Small intestine (tissue), 7 donors: Measurements from ENCODE around the gene PTGDR2. TPM values are rescaled to one million over a fixed set of nuclear protein-coding genes. Genes with fewer than 3 reads are reported as not detected.

Experiments used
- DNase-seq, 2 donors: peaks; one replicate each; pipeline versions ENCODE4 v3.0.0 to v3.0.0-alpha.2; 2013
- FAIRE-seq: peaks from 2 replicates; lab custom pipeline; 2012; peaks lifted over from hg19 to GRCh38; lab: Jason Lieb, UNC
- H3K27ac ChIP-seq, 3 donors: one replicate each; pipeline ENCODE4 v1.5.1; 2013; ENCODE audit warnings: low read length in 2 of 3, mild to moderate bottlenecking in 2 of 3, control low read depth in 1 of 3, inconsistent platforms in 1 of 3, low read depth in 1 of 3, moderate library complexity in 1 of 3
- H3K27me3 ChIP-seq, 3 donors: one replicate each; pipeline ENCODE4 v1.6.1; 2013; ENCODE audit warnings: low read length in 3 of 3, inconsistent platforms in 1 of 3; ENCODE audit not compliant: control insufficient read depth in 3 of 3, insufficient read depth in 3 of 3
- H3K36me3 ChIP-seq, 3 donors: one replicate each; pipeline ENCODE4 v1.6.1; 2013; ENCODE audit warnings: low read length in 3 of 3, inconsistent platforms in 1 of 3, low read depth in 1 of 3, mild to moderate bottlenecking in 1 of 3, moderate library complexity in 1 of 3; ENCODE audit not compliant: control insufficient read depth in 3 of 3, insufficient read depth in 2 of 3
- H3K4me1 ChIP-seq, 3 donors: one replicate each; pipeline ENCODE4 v1.6.1; 2013; ENCODE audit warnings: low read length in 2 of 3, inconsistent platforms in 1 of 3, low read depth in 1 of 3, mild to moderate bottlenecking in 1 of 3, moderate library complexity in 1 of 3; ENCODE audit not compliant: control insufficient read depth in 3 of 3, insufficient read depth in 2 of 3
- H3K4me3 ChIP-seq, 3 donors: one replicate each; pipeline ENCODE4 v1.5.1; 2013; ENCODE audit warnings: low read length in 3 of 3, control low read depth in 1 of 3, inconsistent platforms in 1 of 3, low read depth in 1 of 3, mild to moderate bottlenecking in 1 of 3, moderate library complexity in 1 of 3
- H3K9me3 ChIP-seq, 2 donors: one replicate each; pipeline ENCODE4 v1.6.1; 2013; ENCODE audit warnings: low read depth in 1 of 2, low read length in 1 of 2; ENCODE audit not compliant: control insufficient read depth in 2 of 2, insufficient read depth in 1 of 2
- WGBS, 3 donors: extraction: QIAGEN DNeasy Blood & Tissue Kit; methylation state at CpG; one replicate each; pipeline ENCODE4 v1.1.7; 2013; 5-methylcytosine and 5-hydroxymethylcytosine counted together
- polyA plus RNA-seq, 4 donors: library from polyadenylated mRNA; stranded (reverse) in 3 of 4; unstranded in 1 of 4; fragments of 200-250 nt in 3 of 4; fragments of 120-200 nt in 1 of 4; gene quantifications; one replicate each; pipeline versions ENCODE4 v1.2.1 to v1.2.3, GENCODE V29; 2013
- donor health status: healthy with polysubstance abuse.
- donor health status: control.
- donor health status: control.
- donor health status: Bipolar disorder and iron deficiency.
- donor health status: healthy.

Gene PTGDR2
- polyA plus RNA-seq, 4 donors: 0.45 to 4.5 (median 3.4) TPM

DNA sequence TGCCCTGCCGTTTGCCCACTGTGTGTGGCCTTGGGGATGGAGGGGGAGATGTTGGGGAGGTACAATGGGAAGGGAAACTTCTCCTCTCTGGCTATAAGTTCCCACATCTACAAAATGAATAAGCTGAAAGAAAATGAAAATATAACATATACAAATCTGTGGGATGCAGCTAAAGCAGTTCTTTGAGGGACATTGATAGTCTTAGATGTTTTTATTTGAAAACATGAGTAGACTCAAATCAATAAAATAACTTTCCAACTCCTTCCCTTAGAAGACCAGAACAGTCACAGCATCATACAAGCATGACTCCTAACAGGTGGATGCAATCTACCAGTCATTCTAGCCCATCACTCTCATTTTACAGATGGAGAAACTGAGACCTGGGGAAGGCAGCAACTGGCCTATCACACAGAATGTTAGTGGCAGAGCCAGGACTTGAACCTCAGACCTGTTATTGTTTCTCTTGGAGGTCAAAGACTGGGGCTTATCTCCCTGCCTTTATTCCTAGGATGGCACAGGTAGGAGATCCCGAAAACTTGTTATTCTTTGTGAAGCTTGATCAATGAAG is 39.1 kb downstream of the PTGDR2 start:
- Histone ChIP-seq H3K4me1 (no peaks in the 10 kb centered on the region), H3K27ac (no peak overlapping the region), H3K27me3 (no peaks in the 10 kb centered on the region), H3K9me3 (peaks cover 0 to 13% of the 10 kb centered on the region in 2 donors), H3K36me3 (no peaks in the 10 kb centered on the region), H3K4me3 (no peak overlapping the region)
- FAIRE-seq: no peak
- no peak for DNase-seq
- WGBS, 3 donors: 94 to 98% (median 95%) methylated on average over 2 of the region's 2 CpGs

DNA sequence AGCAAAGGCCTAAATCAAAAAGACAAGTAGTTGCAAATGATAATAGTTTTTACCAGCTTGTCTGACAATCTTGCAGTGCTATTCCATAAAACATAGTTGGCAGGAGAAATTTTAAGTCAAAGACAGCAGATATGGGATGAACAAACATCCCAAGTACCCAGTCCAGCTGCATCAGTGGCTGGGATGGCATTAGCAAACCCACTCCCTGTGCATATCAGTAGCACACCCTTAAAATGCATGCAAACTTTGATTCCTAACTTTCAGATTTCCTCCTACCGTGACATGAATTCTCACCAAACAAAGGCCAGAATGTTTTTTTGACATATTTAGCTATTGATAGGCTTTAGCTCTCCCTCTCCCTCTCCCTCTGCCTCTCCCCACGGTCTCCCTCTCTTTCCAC is 41.6 kb downstream of the PTGDR2 start:
- peaks cover 0 to 7% (median 4%) of the 10 kb centered on the region in 3 donors for H3K4me1 ChIP-seq
- H3K4me3 ChIP-seq: no peak overlapping the region
- H3K27ac ChIP-seq: no peak overlapping the region
- FAIRE-seq (no peak), DNase-seq (no peak)
- H3K27me3 ChIP-seq: no peaks in the 10 kb centered on the region
- H3K9me3 ChIP-seq: peaks cover 0 to 13% of the 10 kb centered on the region in 2 donors
- 83 to 94% (median 90%) methylated on average over 2 of the region's 2 CpGs for WGBS, 3 donors
- H3K36me3 ChIP-seq: no peaks in the 10 kb centered on the region

GRCh38 chr11:60813324-60813723 is 42.4 kb downstream of the PTGDR2 start:
- 86 to 95% (median 89%) methylated on average over 1 of the region's 1 CpG for WGBS, 3 donors
- H3K36me3 ChIP-seq: no peaks in the 10 kb centered on the region
- DNase-seq (no peak), FAIRE-seq (no peak)
- H3K27me3 ChIP-seq: no peaks in the 10 kb centered on the region
- H3K4me3 ChIP-seq: no peak overlapping the region
- H3K9me3 ChIP-seq: peaks cover 0 to 13% of the 10 kb centered on the region in 2 donors
- H3K4me1 ChIP-seq: peaks cover 0 to 7% (median 4%) of the 10 kb centered on the region in 3 donors
- no peak overlapping the region for H3K27ac ChIP-seq

DNA sequence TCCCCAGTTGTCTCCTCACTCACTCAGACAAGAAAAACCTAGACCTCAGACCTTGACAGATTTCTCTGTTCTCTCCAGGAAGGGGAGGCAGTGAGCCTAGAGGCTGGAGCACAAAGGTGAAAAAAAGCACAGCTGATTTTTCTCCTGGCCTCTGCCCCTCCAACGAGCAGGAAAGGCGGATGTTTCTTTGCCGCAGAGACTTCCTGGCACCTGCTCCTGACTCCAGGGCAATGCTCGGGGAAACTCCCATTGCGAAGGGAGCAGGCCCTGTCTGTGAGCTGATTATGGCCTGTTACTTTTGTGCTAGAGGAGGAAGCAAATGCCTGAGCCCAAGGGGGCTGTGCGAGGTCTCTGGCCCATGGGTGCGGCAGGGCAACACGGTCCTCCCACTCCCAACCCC is 45.2 kb downstream of the PTGDR2 start:
- H3K36me3 ChIP-seq: no peaks in the 10 kb centered on the region
- peak; percentile 52 to 74 for DNase-seq

GRCh38 chr11:60810151-60810550 is 45.6 kb downstream of the PTGDR2 start:
- no peak for FAIRE-seq
- no peak for DNase-seq
- H3K4me1 ChIP-seq: peaks cover 0 to 7% (median 4%) of the 10 kb centered on the region in 3 donors
- H3K36me3 ChIP-seq: no peaks in the 10 kb centered on the region
- H3K9me3 ChIP-seq: no peaks in the 10 kb centered on the region
- no peak overlapping the region for H3K27ac ChIP-seq
- H3K4me3 ChIP-seq: no peak overlapping the region
- 90 to 95% (median 94%) methylated on average over 4 of the region's 4 CpGs for WGBS, 3 donors
- no peaks in the 10 kb centered on the region for H3K27me3 ChIP-seq

More for the DNA sequence above, 45.2 kb downstream of the PTGDR2 start:
- no peaks in the 10 kb centered on the region for H3K27me3 ChIP-seq
- 6 to 22% (median 19%) methylated on average over 8 of the region's 8 CpGs for WGBS, 3 donors
- H3K9me3 ChIP-seq: no peaks in the 10 kb centered on the region
- H3K27ac ChIP-seq: peak overlapping the region in 1 of 3 donors; percentile 12
- H3K4me3 ChIP-seq: no peak overlapping the region
- no peak for FAIRE-seq
- peaks cover 0 to 7% (median 4%) of the 10 kb centered on the region in 3 donors for H3K4me1 ChIP-seq

- DNase-seq: no peak
- Histone ChIP-seq H3K36me3 (no peaks in the 10 kb centered on the region), H3K27ac (no peak overlapping the region), H3K27me3 (no peaks in the 10 kb centered on the region), H3K9me3 (no peaks in the 10 kb centered on the region), H3K4me1 (peaks cover 0 to 7% (median 4%) of the 10 kb centered on the region in 3 donors), H3K4me3 (no peak overlapping the region)
- FAIRE-seq: no peak
- WGBS, 3 donors: 87 to 91% (median 88%) methylated on average over 11 of the region's 11 CpGs
Measured at GRCh38 chr11:60809691-60810090, 46.1 kb downstream of the PTGDR2 start.

DNA sequence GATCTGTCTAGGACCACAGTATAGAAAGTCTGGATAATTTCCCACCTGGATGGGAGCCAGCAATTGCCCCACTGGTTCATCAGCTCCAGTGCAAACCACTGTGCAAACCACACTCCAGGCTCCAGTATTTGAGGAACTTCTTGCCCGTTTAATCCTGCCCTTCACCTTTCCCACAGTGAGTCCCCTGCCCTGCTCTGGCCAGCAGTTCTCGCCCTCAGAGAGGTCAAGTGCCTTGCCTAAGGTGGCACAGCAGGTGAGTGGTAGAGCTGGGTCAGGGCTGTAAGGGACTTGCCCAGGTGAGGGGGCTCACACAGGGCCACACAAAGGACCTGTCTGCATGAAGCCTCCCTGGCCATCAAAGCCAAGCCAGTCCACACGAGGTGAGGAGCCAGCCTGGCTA is 46.5 kb downstream of the PTGDR2 start:
- no peak for DNase-seq
- H3K36me3 ChIP-seq: no peaks in the 10 kb centered on the region
- H3K4me1 ChIP-seq: peaks cover 0 to 7% (median 4%) of the 10 kb centered on the region in 3 donors
- H3K27me3 ChIP-seq: no peaks in the 10 kb centered on the region
- FAIRE-seq: no peak
- H3K4me3 ChIP-seq: no peak overlapping the region
- H3K27ac ChIP-seq: no peak overlapping the region
- no peaks in the 10 kb centered on the region for H3K9me3 ChIP-seq
- WGBS, 3 donors: 57 to 69% (median 60%) methylated on average over 3 of the region's 3 CpGs

GRCh38 chr11:60803273-60803936 is 52.3 kb downstream of the PTGDR2 start:
- Histone ChIP-seq H3K9me3 (no peaks in the 10 kb centered on the region), H3K4me3 (no peak overlapping the region), H3K27me3 (peaks cover 0 to 2% (median 0%) of the 10 kb centered on the region in 3 donors), H3K36me3 (no peaks in the 10 kb centered on the region), H3K27ac (no peak overlapping the region), H3K4me1 (no peaks in the 10 kb centered on the region)
- no peak for FAIRE-seq
- DNase-seq: no peak
- WGBS, 3 donors: 77 to 92% (median 82%) methylated on average over 7 of the region's 7 CpGs
